H9 (cell line): ENCODE measurements around the gene CHCHD6. TPM values are rescaled to one million over a fixed set of nuclear protein-coding genes. Genes with fewer than 3 reads are reported as not detected.

ENCODE experiments used
- DNase-seq: peaks from one replicate; pipeline ENCODE4 v3.0.0-alpha.2; 2017
- H2AFZ ChIP-seq: one replicate; pipeline ENCODE4 v1.6.1; 2013; ENCODE audit warnings: mild to moderate bottlenecking, low read length, control low read depth, moderate library complexity
- H2AK5ac ChIP-seq: 2 replicates; pipeline ENCODE4 v1.6.1; 2013; ENCODE audit warnings: low read length, control low read depth, mixed read lengths; ENCODE audit not compliant: insufficient read length
- H2BK120ac ChIP-seq: one replicate; pipeline ENCODE4 v1.6.1; 2013; ENCODE audit warnings: low read depth, mild to moderate bottlenecking, low read length, control low read depth, inconsistent platforms; ENCODE audit not compliant: poor library complexity, severe bottlenecking
- H2BK12ac ChIP-seq: 2 replicates; pipeline ENCODE4 v1.6.1; 2013; ENCODE audit warnings: low read length, control low read depth, mixed read lengths, low read depth; ENCODE audit not compliant: insufficient read length
- H2BK15ac ChIP-seq: 2 replicates; pipeline ENCODE4 v1.6.1; 2013; ENCODE audit warnings: low read depth, low read length, control low read depth
- H2BK20ac ChIP-seq: one replicate; pipeline ENCODE4 v1.6.1; 2013; ENCODE audit warnings: low read depth, mild to moderate bottlenecking, low read length, control low read depth, inconsistent platforms; ENCODE audit not compliant: poor library complexity, severe bottlenecking
- H2BK5ac ChIP-seq: 2 replicates; pipeline ENCODE4 v1.6.1; 2013; ENCODE audit warnings: low read length, control low read depth, mixed read lengths; ENCODE audit not compliant: insufficient read length
- H3K14ac ChIP-seq: 2 replicates; pipeline ENCODE4 v1.6.1; 2013; ENCODE audit warnings: low read length, control low read depth; ENCODE audit not compliant: insufficient read depth
- H3K18ac ChIP-seq: 2 replicates; pipeline ENCODE4 v1.6.1; 2013; ENCODE audit warnings: low read depth, mild to moderate bottlenecking, mixed read lengths, low read length, control low read depth; ENCODE audit not compliant: insufficient read length
- H3K23ac ChIP-seq: 2 replicates; pipeline ENCODE4 v1.6.1; 2013; ENCODE audit warnings: low read length, control low read depth, mixed read lengths, low read depth; ENCODE audit not compliant: insufficient read length
- H3K23me2 ChIP-seq: 2 replicates; pipeline ENCODE4 v1.6.1; 2013; ENCODE audit warnings: low read depth, mild to moderate bottlenecking, mixed read lengths, low read length, control low read depth; ENCODE audit not compliant: insufficient read length, poor library complexity, severe bottlenecking
- H3K27ac ChIP-seq: 2 replicates; pipeline ENCODE4 v1.5.1; 2013; ENCODE audit warnings: low read length, control low read depth, mixed read lengths, low read depth; ENCODE audit not compliant: insufficient read length
- H3K27me3 ChIP-seq: 2 replicates; pipeline ENCODE4 v1.6.1; 2013; ENCODE audit warnings: low read length, control low read depth, inconsistent platforms; ENCODE audit not compliant: insufficient read depth
- H3K4ac ChIP-seq: 2 replicates; pipeline ENCODE4 v1.6.1; 2013; ENCODE audit warnings: low read depth, mild to moderate bottlenecking, control low read depth, inconsistent platforms, low read length, moderate library complexity
- H3K4me1 ChIP-seq: 2 replicates; pipeline ENCODE4 v1.6.1; 2013; ENCODE audit warnings: low read length, control low read depth, inconsistent platforms; ENCODE audit not compliant: insufficient read depth
- H3K4me2 ChIP-seq: 2 replicates; pipeline ENCODE4 v1.6.1; 2013; ENCODE audit warnings: low read length, control low read depth, mixed read lengths; ENCODE audit not compliant: insufficient read length, insufficient read depth
- H3K56ac ChIP-seq: 2 replicates; pipeline ENCODE4 v1.6.1; 2013; ENCODE audit warnings: low read depth, mild to moderate bottlenecking, mixed read lengths, low read length, control low read depth; ENCODE audit not compliant: insufficient read length
- H3K79me1 ChIP-seq: 2 replicates; pipeline ENCODE4 v1.6.1; 2013; ENCODE audit warnings: low read depth, mild to moderate bottlenecking, moderate library complexity, low read length, control low read depth, inconsistent platforms; ENCODE audit not compliant: insufficient read depth, poor library complexity, severe bottlenecking
- H3K79me2 ChIP-seq: 2 replicates; pipeline ENCODE4 v1.6.1; 2013; ENCODE audit warnings: low read length, control low read depth, inconsistent platforms; ENCODE audit not compliant: insufficient read depth
- H3K9ac ChIP-seq: 2 replicates; pipeline ENCODE4 v1.6.1; 2013; ENCODE audit warnings: low read length, control low read depth, mixed read lengths; ENCODE audit not compliant: insufficient read length; ENCODE audit errors: extremely low read depth
- H3K9me3 ChIP-seq: one replicate; pipeline ENCODE4 v1.6.1; 2013; ENCODE audit warnings: low read depth, low read length, inconsistent platforms; ENCODE audit not compliant: control insufficient read depth
- H3T11ph ChIP-seq: one replicate; pipeline ENCODE4 v1.6.1; 2013; ENCODE audit warnings: mild to moderate bottlenecking, low read length, control low read depth, inconsistent platforms
- H4K20me1 ChIP-seq: one replicate; pipeline ENCODE4 v1.6.1; 2013; ENCODE audit not compliant: control insufficient read depth, insufficient read length, insufficient read depth
- H4K5ac ChIP-seq: 2 replicates; pipeline ENCODE4 v1.6.1; 2013; ENCODE audit warnings: low read depth, mild to moderate bottlenecking, mixed read lengths, low read length, control low read depth; ENCODE audit not compliant: insufficient read length
- H4K8ac ChIP-seq: replicated peaks from 2 replicates; pipeline ENCODE4 v1.6.1; 2013; ENCODE audit warnings: low read length, control low read depth, mixed read lengths, low read depth; ENCODE audit not compliant: insufficient read length
- H4K91ac ChIP-seq: 2 replicates; pipeline ENCODE4 v1.6.1; 2013; ENCODE audit warnings: low read depth, mild to moderate bottlenecking, moderate library complexity, mixed read lengths, low read length, control low read depth; ENCODE audit not compliant: insufficient read length
- H3K27ac Mint-ChIP-seq, 3 experiments: 2 replicates in 2 of 3; 3 replicates in 1 of 3; pipeline ENCODE4 v1.8.0; 2020 to 2021; ENCODE audit warnings: mixed read lengths in 3 of 3, mild to moderate bottlenecking in 1 of 3, moderate library complexity in 1 of 3
- H3K27me3 Mint-ChIP-seq: 2 replicates; pipeline ENCODE4 v1.8.0; 2021; ENCODE audit warnings: low read depth, mild to moderate bottlenecking, moderate library complexity, mixed read lengths
- H3K36me3 Mint-ChIP-seq, 3 experiments: 2 replicates in 2 of 3; 3 replicates in 1 of 3; pipeline ENCODE4 v1.8.0; 2020 to 2021; ENCODE audit warnings: low read depth in 3 of 3, mixed read lengths in 3 of 3; ENCODE audit not compliant: insufficient read depth in 1 of 3
- H3K4me1 Mint-ChIP-seq, 2 experiments: 2 replicates each; pipeline ENCODE4 v1.8.0; 2020; ENCODE audit warnings: mixed read lengths in 2 of 2
- H3K4me3 Mint-ChIP-seq, 2 experiments: 2 replicates in 1 of 2; 3 replicates in 1 of 2; pipeline ENCODE4 v1.8.0; 2020 to 2021; ENCODE audit warnings: mild to moderate bottlenecking in 2 of 2, mixed read lengths in 2 of 2, moderate library complexity in 1 of 2
- H3K9me3 Mint-ChIP-seq, 2 experiments: 2 replicates in 1 of 2; 3 replicates in 1 of 2; pipeline ENCODE4 v1.8.0; 2020; ENCODE audit warnings: mild to moderate bottlenecking in 2 of 2, mixed read lengths in 2 of 2, moderate library complexity in 1 of 2
- CTCF ChIP-seq: fragments of 200-600 bp; sonication (generic); conservative IDR thresholded peaks from 3 replicates; pipeline ENCODE4 v1.8.0; 2021; ENCODE audit warnings: antibody characterized with exemption, mild to moderate bottlenecking
- WGBS: extraction: QIAGEN DNeasy Blood & Tissue Kit; methylation state at CpG from one replicate; pipeline ENCODE4 v1.1.7; 2013; ENCODE audit warnings: missing lambda C conversion rate, low lambda C conversion rate, mixed read lengths; ENCODE audit not compliant: insufficient read length; ENCODE audit errors: extremely low coverage; 5-methylcytosine and 5-hydroxymethylcytosine counted together
- total RNA-seq: library from RNA; stranded (reverse); gene quantifications from 2 replicates; pipeline ENCODE4 v1.2.1, GENCODE V29; 2021

CHCHD6 gene
- total RNA-seq, 1 experiment from 2014 or later = 34.2 TPM

- Histone ChIP-seq H3K23ac (no peak overlapping the region), H3K18ac (no peak overlapping the region), H3K4me2 (no peak overlapping the region), H2BK20ac (no peak overlapping the region), H2BK15ac (no peak overlapping the region), H2BK12ac (no peak overlapping the region), H3K56ac (no peak overlapping the region), H3K79me2 (no peaks in the 10 kb centered on the region), H3K4ac (no peak overlapping the region), H4K91ac (no peak overlapping the region), H4K5ac (no peak overlapping the region), H2AK5ac (no peak overlapping the region), H2BK5ac (no peak overlapping the region), H3K23me2 (no peaks in the 10 kb centered on the region), H3K27ac (no peak overlapping the region), H4K8ac (no peak overlapping the region), H3K4me1 (no peaks in the 10 kb centered on the region), H3K9me3 (no peaks in the 10 kb centered on the region), H3K9ac (no peak overlapping the region), H3K14ac (no peak overlapping the region), H4K20me1 (no peaks in the 10 kb centered on the region), H3K79me1 (no peaks in the 10 kb centered on the region), H2BK120ac (no peak overlapping the region), H3K27me3 (no peaks in the 10 kb centered on the region), H3T11ph (no peak overlapping the region), H2AFZ (no peak overlapping the region)
- WGBS = no CpG with 5 or more reads among the region's 4 CpGs
- DNase-seq = no peak
- Mint-ChIP-seq H3K9me3 (no peaks in the 10 kb centered on the region), H3K4me1 (peaks cover 0 to 4% of the 10 kb centered on the region in 2 experiments; a peak in 1 of 4 replicates), H3K27me3 (no peaks in the 10 kb centered on the region), H3K36me3 (no peaks in the 10 kb centered on the region), H3K4me3 (no peak overlapping the region), H3K27ac (no peak overlapping the region)
- TF ChIP-seq CTCF = no peak
Measured at GRCh38 chr3:126934031-126934531, 230.0 kb downstream of the CHCHD6 start.
